Hematopoietic multipotent progenitor cell treated with erythropoietin and hydrocortisone succinate and interleukin-3 and kit ligand, for 15 days (in vitro differentiated cells): ENCODE data around the gene TNS1.

Experiments
- DNase-seq: peaks from one replicate; pipeline ENCODE4 v3.0.0-alpha.2; 2015; ENCODE audit warnings: low spot score

Gene TNS1

GRCh38 chr2:217870528-217871011 is 132.2 kb downstream of the TNS1 start:
- DNase-seq = no peak

- no peak for DNase-seq
Observed at GRCh38 chr2:217868911-217869334, 133.9 kb downstream of the TNS1 start.

- DNase-seq = no peak
Observed at GRCh38 chr2:217868265-217868892, 134.4 kb downstream of the TNS1 start.

- DNase-seq = no peak
Observed at GRCh38 chr2:217866457-217866856, 136.3 kb downstream of the TNS1 start.

DNA sequence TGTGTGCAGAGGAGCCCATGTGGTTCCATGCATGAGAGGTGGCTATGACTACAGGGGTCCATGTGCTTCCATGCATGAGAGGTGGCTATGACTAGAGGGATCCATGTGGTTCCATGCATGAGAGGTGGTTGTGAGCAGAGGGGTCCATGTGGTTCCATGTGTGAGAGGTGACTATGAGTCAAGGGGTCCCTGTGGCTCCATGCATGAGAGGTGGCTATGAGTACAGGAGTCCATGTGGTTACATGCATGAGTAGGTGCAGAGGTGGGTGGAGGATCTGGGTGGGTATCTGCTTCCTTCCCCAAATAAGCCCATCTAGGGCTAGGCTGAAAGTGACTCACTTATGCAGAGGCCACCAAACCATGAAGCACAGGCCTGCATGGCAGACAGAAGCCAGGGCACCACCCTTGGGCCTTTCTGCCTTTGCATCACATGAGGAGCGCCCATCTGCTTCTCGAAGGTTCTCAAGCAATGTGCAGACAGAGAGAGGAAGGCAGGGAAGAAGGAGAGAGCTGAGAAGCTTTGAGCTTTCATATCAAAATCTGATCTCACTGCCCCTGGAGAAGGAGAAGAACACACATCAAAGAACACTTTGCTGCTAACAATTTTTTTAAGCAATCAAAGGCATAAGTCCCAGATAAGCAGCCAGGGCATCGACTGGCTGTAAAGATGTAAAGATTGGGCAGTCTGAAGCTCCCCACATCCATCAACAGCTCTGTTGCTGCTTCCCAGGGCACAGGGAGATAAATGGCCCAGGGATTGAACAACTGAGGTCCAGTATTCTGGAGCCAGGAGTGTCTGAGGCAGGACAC is 137.6 kb downstream of the TNS1 start:
- DNase-seq = no peak

- no peak for DNase-seq
Observed at GRCh38 chr2:217863883-217864282, 138.9 kb downstream of the TNS1 start.

DNA sequence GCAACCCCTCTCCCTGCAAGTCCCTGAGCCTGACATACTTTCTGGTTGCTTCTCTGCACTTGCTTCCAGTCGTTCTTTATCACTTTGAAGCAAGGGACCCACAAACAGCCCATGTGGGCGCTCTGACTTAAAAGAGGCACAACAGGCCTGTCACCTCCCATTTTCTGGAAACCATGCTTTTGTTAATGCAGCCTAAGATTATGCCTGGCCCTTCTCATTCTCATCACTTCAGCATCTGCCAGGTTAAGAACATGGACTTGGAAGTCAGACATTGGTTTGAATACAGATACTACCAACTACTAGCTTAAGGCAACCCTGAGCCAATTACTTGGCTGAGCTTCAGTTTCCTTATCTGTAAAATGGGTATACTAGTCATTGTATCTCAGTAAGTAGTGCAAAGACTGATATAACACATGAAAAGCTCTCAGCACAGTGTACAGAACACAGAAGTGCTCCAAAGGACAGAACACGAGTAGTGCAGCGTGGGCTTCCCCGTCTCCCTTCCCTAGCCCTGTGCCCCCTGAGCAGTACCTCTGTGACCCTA is 141.4 kb downstream of the TNS1 start:
- DNase-seq = peak; percentile 62

DNA sequence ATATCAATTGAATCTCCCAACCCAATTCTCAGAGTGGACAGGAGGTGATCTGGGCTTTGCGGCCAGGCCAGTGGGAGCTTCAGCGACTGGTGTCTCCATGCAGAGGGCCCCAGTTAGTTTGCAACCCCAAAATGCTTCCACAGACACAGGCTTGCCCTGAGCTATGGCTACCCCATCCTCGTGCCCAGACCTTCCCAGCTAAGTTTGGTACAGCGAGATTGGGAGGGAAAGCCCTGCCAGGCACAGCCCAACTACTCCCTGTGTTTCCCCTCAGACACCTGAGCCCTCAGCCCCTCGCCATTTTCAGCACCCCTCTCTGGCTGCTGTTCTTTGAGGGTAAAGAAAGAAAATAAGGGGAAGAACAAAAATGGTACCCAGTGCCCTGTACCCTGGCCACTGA is 142.9 kb downstream of the TNS1 start:
- DNase-seq = no peak

GRCh38 chr2:217858519-217859491 is 144.0 kb downstream of the TNS1 start:
- no peak for DNase-seq

- no peak for DNase-seq
Observed at GRCh38 chr2:217857624-217858506, 144.9 kb downstream of the TNS1 start.

DNA sequence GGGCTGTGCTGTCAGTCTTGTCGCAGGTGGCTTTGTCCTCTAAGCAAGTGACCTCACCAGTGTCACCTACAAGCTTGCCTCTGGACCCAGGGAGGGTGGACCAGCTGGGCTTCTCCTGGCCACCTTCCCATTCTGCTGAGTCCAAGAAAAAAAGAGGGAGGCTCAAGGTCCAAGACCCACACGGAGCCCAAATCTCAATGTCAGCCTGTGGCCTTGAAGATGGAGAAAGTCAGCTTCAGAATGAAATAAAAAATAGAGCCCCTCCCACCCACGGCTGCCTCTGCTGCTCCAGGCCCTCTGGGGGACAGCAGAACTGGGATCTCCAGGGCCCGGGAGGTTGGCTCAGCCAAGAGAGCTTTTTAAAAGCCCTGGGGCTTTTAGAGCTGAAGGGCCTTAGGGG is 145.9 kb downstream of the TNS1 start:
- no peak for DNase-seq

DNA sequence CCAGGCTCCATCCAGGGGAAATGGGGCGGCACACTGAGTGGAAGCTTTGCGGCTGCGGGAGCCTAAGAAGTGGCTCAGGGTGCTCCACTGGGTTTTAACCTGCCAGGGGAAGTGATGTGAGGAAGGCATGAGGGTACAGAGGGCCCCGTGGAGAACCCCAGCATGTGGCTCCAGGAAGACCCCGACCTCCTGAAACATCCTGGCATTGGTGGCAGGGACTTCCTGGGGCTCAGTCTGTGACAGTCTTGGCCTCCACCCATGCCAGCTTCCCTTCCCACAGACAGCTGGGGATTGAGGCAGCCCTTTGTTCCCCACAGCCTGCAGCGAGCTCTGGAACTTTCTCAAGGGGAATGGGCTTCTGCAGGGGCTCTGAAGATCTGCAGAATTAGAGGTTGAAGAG is 146.6 kb downstream of the TNS1 start:
- DNase-seq = no peak

DNA sequence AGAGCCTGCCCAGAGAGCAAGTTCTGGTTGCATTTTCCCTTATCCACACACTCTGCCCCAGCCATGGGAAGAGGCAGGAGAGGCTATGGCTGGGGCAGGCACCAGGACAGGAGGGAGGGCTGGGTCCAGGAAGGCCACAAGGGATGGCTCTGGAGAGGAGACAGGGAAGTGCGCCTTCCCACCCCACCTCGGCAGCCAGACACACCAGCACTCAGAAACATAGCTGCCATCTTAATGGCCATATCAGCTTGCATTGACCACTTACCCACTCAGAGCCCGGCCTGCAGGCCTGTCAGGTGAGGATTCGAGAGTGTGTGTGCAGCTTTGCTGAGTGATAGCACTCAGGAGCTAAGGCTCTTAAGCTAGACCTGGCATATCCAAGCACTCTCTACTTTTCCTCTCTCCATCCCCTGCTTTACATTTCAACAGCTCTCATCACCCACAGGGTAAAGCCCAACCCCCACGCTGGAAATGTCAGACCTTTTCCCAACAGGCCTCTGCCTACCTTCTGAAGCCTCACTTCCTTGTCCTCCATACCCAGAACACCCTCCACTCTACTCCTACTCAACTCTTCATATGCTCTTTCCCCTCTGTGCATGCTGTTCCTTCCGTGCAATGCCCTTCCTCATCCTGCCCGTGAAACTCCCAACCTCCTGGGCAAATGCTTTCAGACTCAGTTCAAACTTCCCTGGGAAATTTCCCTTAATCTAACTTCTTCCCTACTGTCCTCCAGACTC is 147.9 kb downstream of the TNS1 start:
- no peak for DNase-seq

GRCh38 chr2:217853961-217854360 is 148.8 kb downstream of the TNS1 start:
- DNase-seq = no peak

- DNase-seq = no peak
Observed at GRCh38 chr2:217853301-217853881, 149.4 kb downstream of the TNS1 start.

- no peak for DNase-seq
Observed at GRCh38 chr2:217852555-217853211, 150.1 kb downstream of the TNS1 start.

GRCh38 chr2:217851191-217852020 is 151.4 kb downstream of the TNS1 start:
- no peak for DNase-seq
